ENCODE results near the gene ZNF205.

- TF ChIP-seq EZH2 (IDR thresholded peaks at IDR 0.05; ENCODE audit: low read length, missing control alignments) (no peak), CTCF (conservative IDR thresholded peaks at IDR 0.05 in 1 of 2, IDR thresholded peaks at IDR 0.05 in 1 of 2; ENCODE audit: low read depth in 1 of 2, low read length in 2 of 2) (no peak)
Measured at GRCh38 chr16:3147046-3147756, 34.8 kb downstream of the ZNF205 start.
